RWPE2 (cell line): ENCODE results near the gene VEZT.

Source experiments
- ATAC-seq: fragments of 200-7000 bp; cut with Tn5 transposase; 3 replicates; pipeline ENCODE4 v1.9.1; 2021; ENCODE audit warnings: low read depth
- DNase-seq: peaks from one replicate; pipeline ENCODE4 v3.0.0-alpha.2; 2020; ENCODE audit warnings: low spot score
- H3K27ac ChIP-seq: fragments of 450-650 bp; 2 replicates; pipeline ENCODE4 v1.5.1; 2017; ENCODE audit warnings: mild to moderate bottlenecking; ENCODE audit not compliant: poor library complexity, severe bottlenecking
- H3K27me3 ChIP-seq: fragments of 250-450 bp; sonication (Bioruptor Pico); 2 replicates; pipeline ENCODE4 v1.5.1; 2021; ENCODE audit warnings: mild to moderate bottlenecking, moderate library complexity; ENCODE audit not compliant: insufficient read depth, poor library complexity, severe bottlenecking
- H3K36me3 ChIP-seq: fragments of 250-450 bp; sonication (Bioruptor Pico); 2 replicates; pipeline ENCODE4 v1.5.1; 2020; ENCODE audit warnings: low read depth, mild to moderate bottlenecking, moderate library complexity
- H3K4me1 ChIP-seq: fragments of 250-450 bp; sonication (Bioruptor Pico); 2 replicates; pipeline ENCODE4 v1.5.1; 2021; ENCODE audit warnings: mild to moderate bottlenecking, moderate library complexity; ENCODE audit not compliant: insufficient read depth, poor library complexity, severe bottlenecking
- H3K4me3 ChIP-seq: fragments of 250-450 bp; sonication (Bioruptor Pico); 2 replicates; pipeline ENCODE4 v1.5.1; 2021; ENCODE audit warnings: mild to moderate bottlenecking, moderate library complexity; ENCODE audit not compliant: severe bottlenecking
- H3K9me3 ChIP-seq: fragments of 250-450 bp; sonication (Bioruptor Pico); 2 replicates; pipeline ENCODE4 v1.5.1; 2021; ENCODE audit warnings: mild to moderate bottlenecking, moderate library complexity; ENCODE audit not compliant: severe bottlenecking
- TF ChIP-seq, protein P1 (sequence below): fragments of 450-650 bp; IDR thresholded peaks from one replicate; pipeline ENCODE4 v1.5.1; 2017; ENCODE audit warnings: mild to moderate bottlenecking, moderate library complexity; ENCODE audit not compliant: poor library complexity, severe bottlenecking

VEZT gene

GRCh38 chr12:95282266-95282665 lies 64.7 kb downstream of the VEZT start:
- ATAC-seq: no peak
- Histone ChIP-seq H3K27ac (no peak overlapping the region), H3K4me1 (no peaks in the 10 kb centered on the region), H3K27me3 (no peaks in the 10 kb centered on the region), H3K4me3 (no peak overlapping the region), H3K36me3 (peaks cover 83% of the 10 kb centered on the region), H3K9me3 (no peaks in the 10 kb centered on the region)
- TF ChIP-seq, protein P1, sequence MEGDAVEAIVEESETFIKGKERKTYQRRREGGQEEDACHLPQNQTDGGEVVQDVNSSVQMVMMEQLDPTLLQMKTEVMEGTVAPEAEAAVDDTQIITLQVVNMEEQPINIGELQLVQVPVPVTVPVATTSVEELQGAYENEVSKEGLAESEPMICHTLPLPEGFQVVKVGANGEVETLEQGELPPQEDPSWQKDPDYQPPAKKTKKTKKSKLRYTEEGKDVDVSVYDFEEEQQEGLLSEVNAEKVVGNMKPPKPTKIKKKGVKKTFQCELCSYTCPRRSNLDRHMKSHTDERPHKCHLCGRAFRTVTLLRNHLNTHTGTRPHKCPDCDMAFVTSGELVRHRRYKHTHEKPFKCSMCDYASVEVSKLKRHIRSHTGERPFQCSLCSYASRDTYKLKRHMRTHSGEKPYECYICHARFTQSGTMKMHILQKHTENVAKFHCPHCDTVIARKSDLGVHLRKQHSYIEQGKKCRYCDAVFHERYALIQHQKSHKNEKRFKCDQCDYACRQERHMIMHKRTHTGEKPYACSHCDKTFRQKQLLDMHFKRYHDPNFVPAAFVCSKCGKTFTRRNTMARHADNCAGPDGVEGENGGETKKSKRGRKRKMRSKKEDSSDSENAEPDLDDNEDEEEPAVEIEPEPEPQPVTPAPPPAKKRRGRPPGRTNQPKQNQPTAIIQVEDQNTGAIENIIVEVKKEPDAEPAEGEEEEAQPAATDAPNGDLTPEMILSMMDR: no peak
- no peak for DNase-seq

GRCh38 chr12:95283371-95283770 lies 65.8 kb downstream of the VEZT start:
- H3K36me3 ChIP-seq: peaks cover 83% of the 10 kb centered on the region
- TF ChIP-seq, protein P1: no peak
- no peak overlapping the region for H3K27ac ChIP-seq
- DNase-seq: no peak
- no peak for ATAC-seq
- no peaks in the 10 kb centered on the region for H3K27me3 ChIP-seq
- H3K4me3 ChIP-seq: no peak overlapping the region
- H3K4me1 ChIP-seq: no peaks in the 10 kb centered on the region
- H3K9me3 ChIP-seq: no peaks in the 10 kb centered on the region

DNA sequence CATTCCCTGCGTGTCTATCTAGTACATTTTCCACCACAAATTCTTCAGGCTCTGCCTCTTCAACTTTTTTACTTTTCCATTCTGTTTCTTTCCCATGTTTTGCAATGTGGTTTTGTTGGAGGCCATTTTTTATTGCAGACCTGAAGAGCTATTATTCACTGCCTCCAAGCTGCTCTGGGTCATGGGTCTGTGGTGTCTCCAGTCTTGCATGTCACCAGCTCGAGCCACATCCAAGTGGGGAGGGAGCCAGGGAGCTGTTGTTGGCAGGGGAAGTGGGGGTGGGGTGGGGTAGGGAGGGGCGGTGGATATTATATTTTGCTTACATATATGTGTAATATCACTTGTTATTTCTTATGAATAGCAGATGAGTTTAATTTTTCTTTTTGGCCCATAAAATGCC lies 69.1 kb downstream of the VEZT start:
- no peak overlapping the region for H3K27ac ChIP-seq
- H3K27me3 ChIP-seq: no peaks in the 10 kb centered on the region
- no peaks in the 10 kb centered on the region for H3K4me1 ChIP-seq
- TF ChIP-seq, protein P1: no peak
- no peaks in the 10 kb centered on the region for H3K9me3 ChIP-seq
- no peak overlapping the region for H3K4me3 ChIP-seq
- DNase-seq (no peak), ATAC-seq (no peak)
- H3K36me3 ChIP-seq: peaks cover 78% of the 10 kb centered on the region

GRCh38 chr12:95291501-95291900 lies 73.9 kb downstream of the VEZT start:
- TF ChIP-seq, protein P1: no peak
- Histone ChIP-seq H3K27me3 (no peaks in the 10 kb centered on the region), H3K4me1 (no peaks in the 10 kb centered on the region), H3K27ac (no peak overlapping the region), H3K9me3 (no peaks in the 10 kb centered on the region), H3K36me3 (peaks cover 80% of the 10 kb centered on the region), H3K4me3 (no peak overlapping the region)
- ATAC-seq (no peak), DNase-seq (no peak)

- H3K4me3 ChIP-seq: no peak overlapping the region
- ATAC-seq (no peak), DNase-seq (no peak)
- no peak overlapping the region for H3K27ac ChIP-seq
- H3K4me1 ChIP-seq: peaks cover 13% of the 10 kb centered on the region
- H3K27me3 ChIP-seq: no peaks in the 10 kb centered on the region
- TF ChIP-seq, protein P1: no peak
- H3K9me3 ChIP-seq: no peaks in the 10 kb centered on the region
- H3K36me3 ChIP-seq: peaks cover 100% of the 10 kb centered on the region
Measured at GRCh38 chr12:95298916-95299315, 81.3 kb downstream of the VEZT start.
